ENCODE measurements around the gene NABP1.
"Not testable (repeated sequence)": the region's sequence is repeated elsewhere in the genome, so short reads cannot be mapped to it uniquely, and the experiment has no call there.

NABP1 gene

GRCh38 chr2:191677646-191678436 is at the start of gene NABP1:
Gene NABP1, plus strand, starts transcription at chr2:191678136. Its CDS starts 479 bp downstream, at chr2:191678615.
- peak; percentile 54 to 87 for DNase-seq

DNA sequence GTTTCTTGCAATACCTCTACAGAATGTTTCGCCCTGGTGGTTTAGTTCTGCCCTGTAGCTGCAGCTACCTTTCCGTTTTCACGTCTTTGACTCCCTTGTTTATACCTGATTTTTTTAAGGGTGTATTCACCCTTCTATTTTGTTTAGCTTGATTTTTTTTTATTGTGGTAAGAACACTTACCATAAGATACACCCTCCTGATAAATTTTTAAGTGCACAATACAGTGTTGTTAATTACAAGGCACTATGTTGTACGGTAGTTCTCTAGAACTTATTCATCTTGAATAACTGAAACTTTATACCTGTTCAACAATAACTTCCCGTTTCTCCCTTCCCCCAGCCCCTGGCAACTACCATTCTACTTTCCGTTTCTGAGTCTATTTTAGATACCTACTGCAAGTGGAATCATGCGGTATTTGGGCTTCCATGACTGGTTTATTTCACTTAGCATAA is 48.9 kb upstream of the NABP1 start:
- DNase-seq = no peak

GRCh38 chr2:191629976-191630712 is 47.8 kb upstream of the NABP1 start:
- DNase-seq = no peak

- DNase-seq = no peak
Measured at GRCh38 chr2:191631754-191632153, 46.2 kb upstream of the NABP1 start.

DNA sequence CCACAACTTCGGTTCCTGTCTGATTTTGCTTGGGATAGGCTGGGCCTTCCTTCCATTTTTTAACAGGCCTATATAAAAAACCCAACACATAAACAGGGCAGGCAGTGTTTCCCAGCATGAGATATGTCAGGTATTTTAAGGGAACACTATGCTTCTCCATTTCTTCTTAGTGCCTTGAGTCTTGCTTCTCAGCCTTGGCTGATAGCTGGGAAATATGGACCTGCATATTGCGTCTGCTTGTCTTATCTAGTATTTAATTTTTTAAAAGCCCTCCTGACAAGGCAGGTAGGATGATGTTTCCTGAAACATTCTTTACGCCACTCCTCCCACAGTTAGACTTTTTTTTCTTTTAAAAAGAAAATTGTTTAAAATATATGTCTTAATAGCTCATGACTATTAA is 45.5 kb upstream of the NABP1 start:
- no peak for DNase-seq

DNA sequence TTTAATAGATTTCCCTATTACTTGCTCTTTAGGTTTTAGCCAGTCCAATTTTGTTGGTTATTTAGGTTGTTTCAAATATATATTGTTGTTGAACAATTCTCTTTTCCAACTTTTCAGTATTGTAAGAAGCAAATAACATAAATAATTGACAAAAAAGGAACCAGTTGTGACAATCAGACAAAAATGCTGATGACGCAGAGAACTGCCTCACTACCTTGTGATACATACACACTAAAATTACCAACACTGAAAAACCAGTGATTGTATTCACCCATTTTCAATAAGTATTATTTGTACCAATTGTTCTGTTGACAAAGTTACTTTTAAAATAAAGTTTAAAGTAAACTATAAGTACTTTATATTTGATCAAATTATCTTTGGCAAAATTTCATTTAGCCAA is 43.1 kb upstream of the NABP1 start:
- DNase-seq = no peak

DNA sequence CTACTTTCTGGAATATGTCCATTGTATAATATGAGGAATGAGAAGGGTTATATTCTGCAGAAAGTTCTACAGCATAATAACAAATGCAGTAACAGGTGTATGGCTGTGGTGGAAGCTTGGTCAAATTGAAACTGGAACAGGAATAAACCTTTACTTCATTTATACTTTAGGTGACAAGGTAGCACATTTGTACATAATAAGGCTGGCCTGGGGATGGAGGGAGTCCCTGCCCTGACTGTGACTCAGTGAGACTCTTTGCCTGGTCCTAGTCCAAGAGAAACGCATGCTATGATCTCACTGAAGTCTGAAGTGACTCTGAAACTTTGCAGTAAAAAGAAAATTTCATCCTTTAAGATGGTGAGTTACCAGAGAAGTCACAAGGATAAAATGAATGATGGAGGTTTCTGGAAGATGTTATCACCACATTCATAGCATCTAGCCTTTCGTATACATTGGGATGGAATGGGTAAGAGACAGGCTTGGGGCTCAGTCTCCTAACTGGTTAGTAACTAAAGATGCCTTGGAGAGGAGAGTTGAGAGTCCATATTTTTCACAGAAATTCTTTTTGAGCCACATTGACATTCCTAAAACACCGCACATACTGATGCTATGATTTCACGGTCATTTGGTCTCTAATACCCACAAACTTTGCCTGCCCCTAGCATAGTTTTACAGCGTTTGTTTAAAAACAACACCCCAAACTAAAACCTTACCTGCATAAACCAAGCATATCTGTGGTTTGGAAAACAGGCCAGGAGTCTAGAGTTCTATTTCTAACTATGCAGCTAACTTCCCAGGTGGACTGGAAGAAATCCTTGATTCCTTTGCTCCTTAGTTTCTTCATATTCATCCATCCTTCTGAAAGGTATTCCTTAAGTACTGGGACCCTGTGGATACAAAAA is 42.4 kb upstream of the NABP1 start:
- no peak for DNase-seq

DNA sequence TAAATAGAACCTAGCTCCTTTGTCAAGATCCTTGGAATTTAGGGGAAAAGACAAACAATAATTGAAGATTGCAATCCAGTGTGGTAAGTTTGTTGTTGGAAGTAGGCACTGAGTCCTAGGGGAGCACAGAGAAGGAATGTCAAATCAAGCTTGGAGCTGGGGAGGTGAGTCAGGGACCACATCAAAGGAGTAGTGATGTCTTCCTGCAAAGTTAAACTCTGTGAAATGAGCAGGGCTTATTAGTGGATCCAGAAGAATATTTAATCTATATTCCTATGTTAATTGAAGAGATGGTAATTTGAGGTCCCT is 41.7 kb upstream of the NABP1 start:
- DNase-seq = no peak

GRCh38 chr2:191636586-191636985 is 41.4 kb upstream of the NABP1 start:
- DNase-seq = no peak

DNA sequence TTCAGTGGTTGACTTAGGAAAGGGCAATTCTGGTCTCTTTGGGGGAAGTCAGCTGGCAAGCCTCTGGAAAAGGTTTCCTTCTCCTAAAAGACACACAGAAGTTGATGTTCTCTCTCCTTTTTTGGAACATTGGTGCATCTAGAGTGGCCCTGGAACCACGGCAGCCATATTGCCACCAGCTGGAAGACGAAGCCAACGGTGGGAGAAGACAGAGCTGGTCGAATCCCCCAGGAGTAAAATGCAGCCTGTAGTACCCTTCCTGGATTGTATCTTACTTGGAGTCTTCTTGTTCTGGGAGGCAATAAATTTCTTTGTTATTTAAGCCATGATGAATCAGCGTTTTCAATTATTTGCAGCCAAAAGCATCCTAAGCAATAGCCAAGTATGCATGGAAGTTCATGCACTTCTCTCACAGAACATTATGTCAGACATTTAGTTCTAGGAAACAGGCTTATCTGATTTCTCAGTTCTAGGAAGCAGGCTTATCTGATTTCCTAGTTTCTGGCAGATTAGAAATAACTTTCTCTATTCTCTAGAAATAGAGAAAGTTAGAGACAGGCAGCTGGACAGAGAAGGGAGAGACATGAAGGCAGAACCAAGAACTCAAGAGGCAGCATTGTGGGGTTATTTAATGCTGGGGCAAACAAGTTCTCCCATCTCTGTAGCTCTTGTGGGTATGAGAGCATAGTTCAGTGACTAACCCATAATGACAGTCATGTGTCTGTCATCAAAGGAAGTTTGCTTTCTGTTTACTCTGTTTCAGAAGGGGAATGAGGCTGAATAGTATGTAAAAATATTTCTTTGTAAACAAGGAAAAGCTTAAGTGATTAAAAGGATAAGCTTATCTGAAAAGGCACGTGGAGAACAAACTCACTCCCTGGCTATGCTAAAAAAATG is 40.5 kb upstream of the NABP1 start:
- no peak for DNase-seq

- no peak for DNase-seq
Measured at GRCh38 chr2:191638079-191638801, 39.7 kb upstream of the NABP1 start.

DNA sequence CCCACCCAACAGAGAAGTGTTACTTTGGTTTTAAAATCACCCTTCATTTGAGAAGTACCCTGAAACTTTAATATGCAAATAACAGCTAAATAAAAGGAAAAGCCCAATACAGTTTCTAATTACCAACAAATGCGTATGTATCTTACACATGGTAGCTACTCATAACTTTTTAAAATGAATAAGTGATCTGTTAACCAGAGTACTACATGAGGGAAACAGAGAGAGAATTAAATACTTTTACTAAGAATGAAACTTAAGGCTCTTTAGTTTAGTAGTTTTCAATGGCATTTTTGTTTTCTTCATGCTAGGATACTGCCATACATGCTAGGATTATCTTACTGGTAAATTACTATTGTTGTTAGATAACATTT is 39.1 kb upstream of the NABP1 start:
- DNase-seq = no peak

DNA sequence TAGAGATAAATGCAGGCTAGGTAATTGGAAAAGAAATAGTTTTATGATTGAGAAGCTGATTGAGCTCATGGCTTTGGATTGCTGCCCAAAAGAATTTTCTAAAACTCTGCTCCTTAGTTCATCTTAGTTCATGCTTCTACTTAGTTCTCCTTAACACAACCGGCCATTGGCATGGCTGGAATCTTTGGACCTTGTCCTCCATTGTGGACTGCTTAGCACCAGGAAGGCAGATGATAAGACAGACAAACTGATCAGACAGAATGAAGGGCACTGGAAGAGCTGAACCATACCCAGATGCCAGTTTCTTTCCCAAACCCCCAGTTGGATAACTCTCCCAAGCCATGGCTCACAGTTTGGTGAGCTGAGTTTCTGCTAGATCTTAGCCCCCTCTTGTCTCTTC is 36.3 kb upstream of the NABP1 start:
- no peak for DNase-seq

DNA sequence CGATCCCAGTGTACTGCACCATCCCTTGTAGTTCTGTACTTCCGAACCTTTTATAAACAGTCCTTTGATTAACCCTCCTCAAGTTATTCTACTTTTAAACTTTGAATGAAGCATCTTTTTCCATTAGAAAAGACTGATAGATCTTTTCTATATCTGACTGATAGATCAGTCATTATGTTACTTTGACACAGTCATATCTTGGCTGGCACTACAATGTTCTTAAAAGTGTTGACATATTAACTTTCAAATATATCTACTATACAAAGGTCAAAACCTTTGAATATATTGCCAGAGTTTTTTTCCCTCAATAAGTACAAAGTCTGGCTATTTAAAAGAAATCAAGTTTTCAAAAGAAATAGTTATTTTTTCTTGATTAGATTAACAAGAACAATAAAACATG is 35.4 kb upstream of the NABP1 start:
- no peak for DNase-seq

DNA sequence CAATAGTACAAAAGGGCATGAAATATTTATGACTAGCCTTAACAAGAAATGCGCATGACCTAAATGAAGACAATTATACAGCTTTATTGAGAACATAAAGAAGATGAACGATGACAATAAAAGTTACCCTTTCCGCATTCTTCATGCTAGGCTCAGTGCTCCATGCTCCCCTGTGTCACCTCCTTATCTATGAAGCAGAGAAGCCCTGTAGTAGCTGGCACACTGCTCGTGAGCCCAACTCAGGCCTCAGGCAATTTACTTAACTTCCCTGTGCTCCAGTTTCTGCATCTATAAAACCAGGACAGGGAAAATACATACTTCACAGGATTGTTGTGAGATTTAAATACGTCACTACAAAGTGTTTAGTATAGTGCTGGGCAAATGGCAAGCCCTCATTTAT is 34.5 kb upstream of the NABP1 start:
- no peak for DNase-seq

GRCh38 chr2:191644613-191645012 is 33.3 kb upstream of the NABP1 start:
- not testable (repeated sequence) for DNase-seq

DNA sequence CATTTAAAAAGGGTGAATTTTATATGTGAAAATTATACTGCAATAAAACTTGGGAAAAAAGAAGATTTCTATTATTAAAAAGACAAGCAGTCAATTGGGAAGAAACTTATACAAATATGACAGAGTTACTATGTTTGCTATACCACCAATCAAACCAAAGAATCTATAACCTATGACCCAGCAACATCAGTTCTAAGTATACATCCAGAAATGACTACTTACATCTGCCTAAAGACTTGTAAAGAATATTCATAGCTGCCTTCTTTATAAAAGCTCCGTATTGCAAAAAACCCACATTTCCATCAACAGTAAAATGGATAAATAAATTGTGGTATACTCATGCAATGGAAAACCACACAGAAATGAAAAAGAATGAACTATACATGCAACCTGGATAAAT is 32.9 kb upstream of the NABP1 start:
- DNase-seq = no peak

DNA sequence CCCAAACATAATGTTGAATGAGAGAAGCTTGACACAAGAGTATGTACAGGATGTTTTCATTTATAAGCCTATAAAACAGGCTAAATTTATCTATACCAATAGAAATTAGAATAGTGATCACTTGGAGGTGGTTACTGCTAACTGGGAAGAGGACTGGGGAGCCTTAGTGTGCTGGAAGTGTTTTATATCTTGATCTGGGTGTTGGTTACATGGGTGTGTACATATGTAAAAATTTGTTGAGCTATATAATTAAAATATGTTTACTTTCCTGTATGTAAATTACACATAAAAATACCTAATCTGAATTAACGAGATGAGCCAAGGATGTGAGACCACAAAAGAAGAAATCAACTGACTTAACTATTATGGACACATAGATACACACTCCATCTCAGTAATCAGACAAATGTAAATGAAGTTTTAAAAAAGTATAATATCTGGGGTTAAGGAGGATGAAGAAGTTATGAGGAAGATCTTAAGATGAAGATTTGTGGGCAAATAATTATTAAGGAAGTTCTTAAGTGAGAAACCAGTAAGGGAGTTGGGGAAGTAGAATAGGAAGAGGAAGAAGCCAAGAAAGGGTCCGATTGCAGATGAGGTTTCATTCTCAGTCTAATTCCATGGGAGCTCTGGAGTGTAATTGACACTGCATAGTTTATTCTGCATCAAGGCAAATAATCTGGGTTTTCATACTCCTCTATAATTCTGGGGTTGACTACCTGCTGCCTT is 32.3 kb upstream of the NABP1 start:
- no peak for DNase-seq

DNA sequence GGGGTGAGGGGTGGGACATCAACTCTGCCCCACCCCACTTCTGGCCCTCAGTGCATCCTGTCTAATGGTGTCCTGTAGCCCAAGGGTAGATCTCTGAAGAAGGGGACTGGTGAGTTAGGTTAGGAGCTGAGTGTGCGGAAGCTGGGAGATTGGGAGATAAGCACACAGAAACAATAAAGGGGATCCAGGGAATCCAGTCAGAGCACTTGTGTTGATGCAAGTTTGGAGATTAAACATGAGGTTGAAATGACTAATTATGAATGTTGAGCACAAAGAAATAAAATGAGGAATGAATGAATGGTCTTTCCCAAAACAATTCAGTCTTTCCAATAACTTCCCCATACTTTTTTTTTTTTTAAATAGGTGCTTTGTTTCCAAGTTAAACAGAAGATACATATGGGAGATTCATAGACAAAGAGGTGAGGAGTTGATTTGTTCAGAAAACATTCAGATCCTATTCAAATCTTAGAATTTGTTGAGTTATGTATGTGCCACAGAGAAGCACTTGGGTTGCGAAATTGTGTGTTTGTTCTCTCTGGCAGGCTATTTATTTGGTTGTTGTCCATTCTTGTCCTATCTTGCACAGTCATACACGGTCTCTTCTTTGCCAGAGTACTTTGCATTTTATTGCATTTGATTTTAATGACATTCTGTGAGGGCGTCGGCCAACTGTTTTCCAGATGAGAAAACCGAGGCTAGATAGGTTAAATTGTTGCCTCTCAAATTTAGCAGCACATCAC is 31.6 kb upstream of the NABP1 start:
- DNase-seq = no peak

DNA sequence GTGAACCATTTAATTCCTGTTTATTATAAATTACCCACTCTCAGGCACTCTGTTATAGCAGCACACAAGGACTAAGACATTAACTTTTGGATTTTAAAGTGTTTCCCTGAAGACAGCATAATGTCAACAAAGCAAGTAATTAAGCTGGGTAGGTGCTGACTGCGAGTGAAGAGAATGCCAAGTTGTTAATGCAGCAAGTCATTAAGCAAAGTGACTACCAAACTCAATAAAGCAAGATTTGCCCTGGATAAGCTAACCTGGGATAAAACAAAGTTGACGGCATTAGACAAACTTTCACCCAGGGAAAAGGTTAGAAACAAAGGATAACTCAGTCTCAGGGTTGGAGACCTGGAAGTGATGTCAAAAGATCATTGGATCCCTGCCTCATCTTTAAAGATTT is 28.4 kb upstream of the NABP1 start:
- DNase-seq = no peak
